Coronary artery (tissue), 2 donors: ENCODE data around the gene RNF166.

Experiments
- DNase-seq: peaks from one replicate; pipeline ENCODE4 v3.0.0-alpha.2; 2017; ENCODE audit warnings: low spot score
- H3K27ac ChIP-seq, 2 donors: fragments of 200-600 bp; sonication (generic); one replicate each; pipeline ENCODE4 v1.5.1; 2016 to 2019
- H3K4me3 ChIP-seq: fragments of 200-600 bp; sonication (generic); 2 replicates; pipeline ENCODE4 v1.5.1; 2016; ENCODE audit warnings: mild to moderate bottlenecking, moderate library complexity
- TF ChIP-seq, protein P1 (sequence below): fragments of 200-600 bp; sonication (generic); IDR thresholded peaks from one replicate; pipeline ENCODE4 v1.5.1; 2019; ENCODE audit warnings: antibody characterized with exemption

Gene RNF166

GRCh38 chr16:88651276-88651988, 54.8 kb downstream of the RNF166 start:
- Histone ChIP-seq H3K27ac (peak overlapping the region in 1 of 2 donors; percentile 89), H3K4me3 (peak overlapping the region; percentile 99)
- no peak for DNase-seq
- TF ChIP-seq, protein P1, sequence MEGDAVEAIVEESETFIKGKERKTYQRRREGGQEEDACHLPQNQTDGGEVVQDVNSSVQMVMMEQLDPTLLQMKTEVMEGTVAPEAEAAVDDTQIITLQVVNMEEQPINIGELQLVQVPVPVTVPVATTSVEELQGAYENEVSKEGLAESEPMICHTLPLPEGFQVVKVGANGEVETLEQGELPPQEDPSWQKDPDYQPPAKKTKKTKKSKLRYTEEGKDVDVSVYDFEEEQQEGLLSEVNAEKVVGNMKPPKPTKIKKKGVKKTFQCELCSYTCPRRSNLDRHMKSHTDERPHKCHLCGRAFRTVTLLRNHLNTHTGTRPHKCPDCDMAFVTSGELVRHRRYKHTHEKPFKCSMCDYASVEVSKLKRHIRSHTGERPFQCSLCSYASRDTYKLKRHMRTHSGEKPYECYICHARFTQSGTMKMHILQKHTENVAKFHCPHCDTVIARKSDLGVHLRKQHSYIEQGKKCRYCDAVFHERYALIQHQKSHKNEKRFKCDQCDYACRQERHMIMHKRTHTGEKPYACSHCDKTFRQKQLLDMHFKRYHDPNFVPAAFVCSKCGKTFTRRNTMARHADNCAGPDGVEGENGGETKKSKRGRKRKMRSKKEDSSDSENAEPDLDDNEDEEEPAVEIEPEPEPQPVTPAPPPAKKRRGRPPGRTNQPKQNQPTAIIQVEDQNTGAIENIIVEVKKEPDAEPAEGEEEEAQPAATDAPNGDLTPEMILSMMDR, result no peak

- H3K4me3 ChIP-seq, result peak within 1 kb of the TSS; percentile 99
- TF ChIP-seq, protein P1, result no peak
- no peak for DNase-seq
- peak within 1 kb of the TSS in 1 of 2 donors; percentile 89 for H3K27ac ChIP-seq
Measured at GRCh38 chr16:88650749-88651275, 55.4 kb downstream of the RNF166 start, which contains the start of gene CYBA. TSS of gene CYBA (minus strand) at chr16:88651053. CDS start at chr16:88651013, 40 bp downstream.

GRCh38 chr16:88649924-88650748, 56.1 kb downstream of the RNF166 start:
- TF ChIP-seq, protein P1, result no peak
- no peak for DNase-seq
- Histone ChIP-seq H3K4me3 (peak overlapping the region; percentile 99), H3K27ac (peak overlapping the region in 1 of 2 donors; percentile 89)

GRCh38 chr16:88649195-88649923, 56.8 kb downstream of the RNF166 start:
- Histone ChIP-seq H3K4me3 (peak overlapping the region; percentile 99), H3K27ac (peak overlapping the region in 1 of 2 donors; percentile 89)
- no peak for DNase-seq
- TF ChIP-seq, protein P1, result no peak

DNA sequence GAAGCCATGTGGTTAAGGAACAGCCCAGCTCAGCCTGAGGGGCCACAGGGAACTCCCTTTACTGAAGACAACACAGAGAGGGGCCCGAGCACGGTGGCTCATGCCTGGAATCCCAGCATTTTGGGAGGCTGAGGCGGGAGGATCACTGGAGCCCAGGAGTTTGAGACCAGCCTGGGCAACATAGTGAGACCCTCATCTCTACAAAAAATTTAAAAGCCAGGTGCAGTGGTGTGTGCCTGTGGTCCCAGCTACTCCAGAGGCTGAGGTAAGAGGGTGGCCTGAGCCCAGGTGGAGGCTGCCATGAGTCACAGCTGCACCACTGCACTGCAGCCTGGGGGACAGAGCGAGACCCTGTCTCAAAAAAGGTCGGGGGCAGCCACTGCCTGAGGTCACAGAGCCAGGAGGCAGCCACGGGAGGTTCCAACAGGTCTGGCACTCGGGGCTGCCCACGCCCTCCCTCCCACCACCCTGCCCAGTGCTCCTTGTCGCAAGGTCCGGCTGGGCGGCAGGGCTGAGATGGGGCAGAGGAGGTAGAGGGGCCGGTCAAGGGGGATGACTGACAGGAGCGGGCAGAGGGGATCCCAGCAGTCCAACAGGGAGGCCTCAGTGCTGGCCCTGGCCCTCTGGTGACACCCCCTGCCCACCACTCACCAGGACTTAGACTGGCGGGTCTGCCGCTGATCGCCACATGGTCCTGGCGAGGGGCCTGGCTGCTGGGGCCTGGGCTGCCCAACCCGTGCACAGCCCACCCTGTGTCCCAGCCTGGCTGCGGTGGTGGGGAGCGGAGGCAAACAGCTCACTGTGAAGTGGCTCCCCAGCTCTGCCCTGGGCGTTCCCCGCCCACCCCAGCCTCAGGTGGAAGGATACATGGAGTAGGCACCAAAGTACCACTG, 58.8 kb downstream of the RNF166 start:
- Histone ChIP-seq H3K4me3 (no peak overlapping the region), H3K27ac (no peak overlapping the region)
- TF ChIP-seq, protein P1, result no peak
- no peak for DNase-seq
